Germinal center (tissue), 1 donor: ENCODE data around the gene ALDH3B2.
A peak's percentile ranks its signal among the peaks of the same experiment; 100 is the strongest.
"Not testable (repeated sequence)": the region's sequence is repeated elsewhere in the genome, so short reads cannot be mapped to it uniquely, and the experiment has no call there.

ENCODE experiments used
- DNase-seq: peaks from one replicate; pipeline ENCODE4 v3.0.0; 2012; ENCODE audit warnings: mixed read lengths, low spot score

ALDH3B2 gene

DNA sequence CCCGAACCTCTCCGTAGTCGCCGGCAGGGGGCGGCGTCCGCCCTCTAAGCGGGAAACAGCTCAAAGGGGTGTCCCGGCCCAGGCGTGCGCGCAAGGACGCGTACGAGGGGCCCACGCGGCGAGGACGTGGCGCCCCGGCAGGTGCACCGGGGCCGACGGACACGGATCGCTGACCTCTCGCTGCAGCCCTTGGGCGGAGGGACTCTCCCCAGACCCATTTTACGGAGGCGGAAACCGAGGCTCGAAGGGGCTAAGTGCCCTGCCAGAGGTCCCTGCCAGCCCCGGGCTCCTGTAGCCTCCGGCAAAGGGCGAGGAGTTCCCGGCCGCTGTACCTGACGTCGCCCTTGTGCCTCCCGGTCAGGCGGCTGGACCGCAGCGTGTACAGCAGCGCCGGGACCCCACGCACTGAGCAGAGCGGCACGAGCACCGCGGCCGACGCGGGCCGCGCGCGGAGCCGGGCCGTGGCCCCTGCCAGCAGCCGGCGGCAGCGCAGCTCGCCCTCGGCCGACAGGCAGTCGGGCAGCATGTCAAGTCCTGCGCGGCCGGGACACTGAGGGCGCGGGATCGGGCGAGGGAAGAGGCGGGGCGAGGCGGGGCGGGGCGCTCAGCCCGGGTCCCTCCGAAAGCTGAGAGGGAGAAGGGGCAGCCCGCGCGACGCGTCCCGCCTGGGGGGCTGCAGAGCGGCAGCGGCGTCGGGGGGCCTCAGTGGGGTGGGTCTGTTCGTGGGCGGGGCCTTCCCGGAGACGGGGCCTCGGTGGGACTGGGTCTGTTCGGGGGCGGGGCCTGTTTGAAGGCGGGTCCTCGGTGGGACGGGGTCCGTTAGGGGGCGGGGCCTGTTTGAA, 44.8 kb downstream of the ALDH3B2 start, which contains the start of gene NUDT8:
Gene NUDT8, minus strand, starts transcription at position 552 of the 842 bp plus-strand sequence. Its CDS starts 26 bp downstream, at position 526.
- DNase-seq, result peak; percentile 81

DNA sequence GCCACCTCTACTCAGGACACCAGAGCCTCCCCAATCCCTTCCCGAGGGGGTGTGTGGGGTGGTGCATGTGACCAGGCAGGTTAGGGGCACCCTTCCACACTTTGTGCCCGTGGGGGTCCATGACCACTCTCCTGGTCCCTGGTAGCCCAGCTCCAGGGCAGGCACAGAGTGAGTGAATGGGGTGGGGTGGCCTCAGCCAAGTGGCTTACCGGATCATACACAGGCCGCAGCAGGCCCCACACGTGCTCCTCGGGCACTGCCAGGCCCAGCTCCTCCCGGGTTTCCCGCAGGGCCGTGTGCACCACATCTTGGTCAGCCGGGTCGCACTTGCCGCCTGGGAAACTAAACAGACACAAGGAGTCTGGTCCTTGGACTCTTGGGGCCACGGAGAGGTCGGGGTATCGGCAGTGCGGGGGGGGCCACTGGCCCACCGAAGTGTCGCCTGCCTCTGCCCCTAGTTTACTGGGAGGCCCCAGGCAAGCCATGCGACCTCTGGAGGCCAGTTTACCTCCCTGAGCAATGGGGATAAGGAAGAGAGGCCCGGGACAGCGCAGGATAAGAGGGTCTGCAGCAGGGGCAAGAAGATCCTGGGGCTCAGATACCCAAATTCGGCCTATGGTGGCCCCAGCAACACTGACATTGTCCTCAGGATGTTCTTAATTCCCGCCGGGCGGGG, 45.6 kb downstream of the ALDH3B2 start:
- DNase-seq, result no peak

DNA sequence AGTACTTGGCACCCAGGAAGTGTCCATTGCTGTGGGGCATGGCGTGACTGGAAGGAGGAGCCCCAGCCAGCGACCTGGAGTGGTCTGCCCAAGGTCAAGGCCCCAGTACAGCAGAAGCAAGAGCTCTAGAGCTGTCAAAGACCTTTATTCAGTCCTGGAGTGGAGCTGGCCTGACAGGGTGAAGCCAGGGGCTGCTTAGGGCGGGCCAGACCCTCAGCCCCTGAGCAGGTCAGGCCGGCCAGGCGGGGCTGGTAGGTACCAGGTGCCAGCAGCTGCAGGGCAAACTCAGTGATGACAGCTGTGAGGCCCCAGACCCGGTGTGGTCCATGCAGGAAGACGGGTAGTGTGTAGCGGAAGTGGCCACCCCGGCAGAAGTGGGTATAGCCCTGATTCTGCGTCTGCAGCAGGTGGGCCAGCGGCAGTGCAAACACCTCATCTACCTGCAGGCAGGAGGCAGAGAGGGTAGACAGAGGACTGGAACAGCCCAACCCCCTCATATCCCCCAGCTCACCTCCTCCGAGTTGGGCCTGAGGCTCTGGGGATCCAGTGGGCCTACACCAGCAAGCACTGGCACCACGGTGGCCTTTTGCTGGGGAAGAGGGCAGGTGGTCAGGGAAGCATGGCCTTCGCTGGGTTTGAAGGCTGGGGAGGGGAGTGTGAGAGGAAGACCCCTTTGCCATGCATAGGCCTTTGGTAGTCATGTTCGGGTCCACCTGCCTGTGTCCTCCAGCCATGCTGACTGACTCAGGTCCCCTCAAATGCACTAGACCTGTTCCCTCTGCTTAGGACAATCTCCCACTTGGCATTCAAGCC, 46.4 kb downstream of the ALDH3B2 start:
- DNase-seq, result no peak

DNA sequence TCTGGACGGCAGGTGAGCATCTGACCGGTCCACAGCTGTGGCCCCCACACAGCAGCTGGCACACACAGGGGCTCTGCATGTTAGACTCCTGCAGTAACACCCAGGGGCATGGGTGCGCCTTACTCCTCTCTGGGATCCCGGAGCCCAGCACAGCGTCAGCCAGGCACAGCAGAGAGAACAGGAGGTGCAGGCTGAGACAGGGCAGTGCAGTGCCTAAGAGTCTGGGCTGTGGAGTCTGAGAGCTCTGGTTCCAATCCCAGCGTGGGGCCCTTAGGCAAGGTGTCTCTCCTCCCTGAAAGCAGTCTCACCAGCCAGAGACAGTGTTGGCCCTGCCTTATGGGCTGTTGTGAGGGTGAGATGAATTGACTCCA, 47.0 kb downstream of the ALDH3B2 start:
- DNase-seq, result no peak

DNA sequence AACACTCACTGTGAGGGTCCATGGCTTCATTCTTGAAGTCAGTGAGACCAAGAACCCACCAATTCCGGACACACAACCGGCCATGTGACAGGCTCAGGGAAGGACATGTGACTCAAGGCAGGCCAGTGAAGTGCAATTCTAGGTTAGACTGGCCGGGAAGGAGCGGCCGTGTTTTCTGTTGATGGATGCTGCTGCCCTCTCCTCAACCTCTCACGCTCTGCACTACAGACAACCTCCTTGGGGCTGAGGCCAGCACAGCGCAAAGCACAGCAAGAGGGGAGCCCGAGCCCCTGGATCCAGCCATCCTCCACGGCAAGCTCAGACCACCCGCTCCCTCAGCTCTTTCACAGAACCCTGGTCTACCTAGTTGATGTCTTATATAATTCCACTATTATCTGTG, 47.5 kb downstream of the ALDH3B2 start:
- DNase-seq, result no peak

DNA sequence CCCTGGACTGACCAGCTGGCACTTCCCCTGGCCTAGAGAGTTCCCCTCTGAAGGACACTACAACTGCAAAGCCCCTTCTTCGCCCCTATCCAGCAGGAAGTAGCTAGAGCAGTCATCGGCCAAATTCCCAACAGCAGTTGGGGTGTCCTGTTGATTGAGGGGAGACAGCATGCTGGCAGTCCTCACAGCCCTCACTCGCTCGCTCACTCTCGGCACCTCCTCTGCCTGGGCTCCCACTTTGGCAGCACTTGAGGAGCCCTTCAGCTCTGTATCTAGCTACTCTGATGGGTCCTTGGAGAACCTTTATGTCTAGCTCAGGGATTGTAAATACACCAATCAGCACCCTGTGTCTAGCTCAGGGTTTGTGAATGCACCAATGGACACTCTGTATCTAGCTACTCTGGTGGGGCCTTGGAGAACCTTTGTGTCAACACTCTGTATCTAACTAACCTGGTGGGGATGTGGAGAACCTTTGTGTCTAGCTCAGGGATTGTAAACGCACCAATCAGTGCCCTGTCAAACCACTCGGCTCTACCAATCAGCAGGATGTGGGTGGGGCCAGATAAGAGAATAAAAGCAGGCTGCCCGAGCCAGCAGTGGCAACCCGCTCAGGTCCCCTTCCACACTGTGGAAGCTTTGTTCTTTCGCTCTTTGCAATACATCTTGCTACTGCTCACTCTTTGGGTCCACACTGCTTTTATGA, 48.1 kb downstream of the ALDH3B2 start:
- not testable (repeated sequence) for DNase-seq

DNA sequence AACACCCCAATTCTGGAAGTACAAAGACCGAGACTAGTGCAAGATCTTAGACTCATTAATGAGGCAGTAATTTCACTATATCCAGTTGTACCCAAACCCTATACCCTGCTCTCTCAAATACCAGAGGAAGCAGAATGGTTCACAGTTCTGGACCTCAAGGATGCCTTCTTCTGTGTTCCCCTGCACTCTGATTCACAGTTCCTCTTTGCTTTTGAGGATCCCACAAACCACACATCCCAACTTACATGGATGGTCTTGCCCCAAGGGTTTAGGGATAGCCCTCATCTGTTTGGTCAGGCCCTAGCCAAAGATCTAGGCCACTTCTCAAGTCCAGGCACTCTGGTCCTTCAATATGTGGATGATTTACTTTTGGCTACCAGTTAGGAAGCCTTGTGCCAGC, 50.6 kb downstream of the ALDH3B2 start:
- not testable (repeated sequence) for DNase-seq

DNA sequence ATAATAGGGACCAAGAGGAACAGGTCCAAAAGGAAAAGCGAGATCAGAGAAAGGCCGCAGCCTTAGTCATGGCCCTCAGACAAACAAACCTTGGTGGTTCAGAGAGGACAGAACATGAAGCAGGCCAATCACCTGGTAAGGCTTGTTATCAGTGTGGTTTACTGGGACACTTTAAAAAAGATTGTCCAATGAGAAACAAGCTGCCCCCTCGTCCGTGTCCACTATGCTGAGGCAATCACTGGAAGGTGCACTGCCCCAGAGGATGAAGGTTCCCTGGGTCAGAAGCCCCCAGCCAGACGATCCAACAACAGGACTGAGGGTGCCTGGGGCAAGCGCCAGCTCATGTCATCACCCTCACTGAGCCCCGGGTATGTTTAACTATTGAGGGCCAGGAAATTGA, 51.5 kb downstream of the ALDH3B2 start:
- DNase-seq, result not testable (repeated sequence)

DNA sequence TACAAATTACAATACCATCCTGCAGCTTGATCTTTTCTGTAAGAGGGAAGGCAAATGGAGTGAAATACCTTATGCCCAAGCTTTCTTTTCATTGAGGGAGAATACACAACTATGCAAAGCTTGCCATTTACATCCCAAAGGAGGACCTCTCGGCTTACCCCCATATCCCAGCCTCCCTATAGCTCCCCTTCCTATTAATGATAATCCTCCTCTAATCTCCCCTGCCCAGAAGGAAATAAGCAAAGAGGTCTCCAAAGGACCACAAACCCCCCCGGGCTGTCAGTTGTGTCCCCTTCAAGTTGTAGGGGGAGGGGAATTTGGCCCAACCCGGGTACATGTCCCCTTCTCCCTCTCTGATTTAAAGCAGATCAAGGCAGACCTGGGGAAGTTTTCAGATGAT, 52.5 kb downstream of the ALDH3B2 start:
- not testable (repeated sequence) for DNase-seq

DNA sequence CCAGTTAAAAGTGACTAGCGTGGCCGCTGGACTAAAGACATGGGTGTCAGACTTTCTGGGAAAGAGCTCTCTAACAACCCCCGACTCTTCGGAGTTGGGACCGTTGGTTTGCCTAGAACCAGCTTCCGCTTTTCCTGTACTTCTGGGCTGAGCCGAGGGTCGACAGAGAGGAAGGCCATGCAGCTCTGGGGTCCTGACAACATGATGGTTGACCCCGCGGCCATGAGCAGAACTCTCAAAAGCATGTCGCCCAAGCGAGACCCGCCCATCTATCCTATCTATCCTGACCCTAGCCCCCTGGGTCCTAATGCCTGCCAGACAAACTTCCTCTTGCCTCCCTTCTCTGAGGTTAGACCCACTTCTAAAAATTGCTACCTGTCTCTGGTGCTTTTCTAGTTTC, 53.8 kb downstream of the ALDH3B2 start:
- DNase-seq, result not testable (repeated sequence)

DNA sequence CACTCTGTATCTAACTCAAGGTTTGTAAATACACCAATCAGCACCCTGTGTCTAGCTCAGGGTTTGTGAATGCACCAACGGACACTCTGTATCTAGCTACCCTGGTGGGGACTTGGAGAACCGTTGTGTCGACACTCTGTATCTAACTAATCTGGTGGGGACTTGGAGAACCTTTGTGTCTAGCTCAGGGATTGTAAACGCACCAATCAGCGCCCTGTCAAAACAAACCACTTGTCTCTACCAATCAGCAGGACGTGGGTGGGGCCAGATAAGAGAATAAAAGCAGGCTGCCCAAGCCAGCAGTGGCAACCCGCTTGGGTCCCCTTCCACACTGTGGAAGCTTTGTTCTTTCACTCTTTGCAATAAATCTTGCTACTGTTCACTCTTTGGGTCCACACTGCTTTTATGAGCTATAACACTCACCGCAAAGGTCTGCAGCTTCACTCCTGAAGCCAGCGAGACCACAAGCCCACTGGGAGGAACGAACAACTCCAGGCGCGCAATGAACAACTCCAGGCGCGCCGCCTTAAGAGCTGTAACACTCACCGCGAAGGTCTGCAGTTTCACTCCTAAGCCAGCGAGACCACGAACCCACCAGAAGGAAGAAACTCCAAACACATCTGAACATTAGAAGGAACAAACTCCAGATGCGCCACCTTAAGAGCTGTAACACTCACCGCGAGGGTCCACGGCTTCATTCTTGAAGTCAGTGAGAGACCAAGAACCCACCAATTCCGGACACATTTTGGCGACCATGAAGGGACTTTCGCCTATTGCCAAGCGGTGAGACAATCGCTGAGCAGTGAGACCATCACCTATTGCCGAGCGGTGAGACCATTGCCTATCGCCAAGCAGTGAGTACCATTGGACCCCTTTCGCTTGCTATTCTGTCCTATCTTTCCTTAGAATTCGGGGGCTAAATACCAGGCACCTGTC, 54.5 kb downstream of the ALDH3B2 start:
- DNase-seq, result not testable (repeated sequence)

DNA sequence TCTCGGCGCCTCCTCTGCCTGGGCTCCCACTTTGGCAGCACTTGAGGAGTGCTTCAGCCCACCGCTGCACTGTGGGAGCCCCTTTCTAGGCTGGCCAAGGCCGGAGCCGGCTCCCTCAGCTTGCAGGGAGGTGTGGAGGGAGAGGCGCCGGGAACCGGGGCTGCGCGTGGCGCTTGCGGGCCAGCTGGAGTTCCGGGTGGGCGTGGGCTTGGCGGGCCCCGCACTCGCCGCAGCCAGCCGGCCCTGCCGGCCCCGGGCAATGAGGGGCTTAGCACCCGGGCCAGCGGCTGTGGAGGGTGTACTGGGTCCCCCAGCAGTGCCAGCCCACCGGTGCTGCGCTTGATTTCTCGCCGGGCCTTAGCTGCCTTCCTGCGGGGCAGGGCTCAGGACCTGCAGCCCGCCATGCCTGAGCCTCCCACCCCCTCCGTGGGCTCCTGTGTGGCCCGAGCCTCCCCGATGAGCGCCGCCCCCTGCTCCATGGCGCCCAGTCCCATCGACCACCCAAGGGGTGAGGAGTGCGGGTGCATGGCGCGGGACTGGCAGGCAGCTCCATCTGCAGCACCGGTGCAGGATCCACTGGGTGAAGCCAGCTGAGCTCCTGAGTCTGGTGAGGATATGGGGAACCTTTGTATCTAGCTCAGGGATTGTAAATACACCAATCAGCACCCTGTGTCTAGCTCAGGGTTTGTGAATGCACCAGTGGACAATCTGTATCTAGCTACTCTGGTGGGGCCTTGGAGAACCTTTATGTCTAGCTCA, 55.3 kb downstream of the ALDH3B2 start:
- not testable (repeated sequence) for DNase-seq

DNA sequence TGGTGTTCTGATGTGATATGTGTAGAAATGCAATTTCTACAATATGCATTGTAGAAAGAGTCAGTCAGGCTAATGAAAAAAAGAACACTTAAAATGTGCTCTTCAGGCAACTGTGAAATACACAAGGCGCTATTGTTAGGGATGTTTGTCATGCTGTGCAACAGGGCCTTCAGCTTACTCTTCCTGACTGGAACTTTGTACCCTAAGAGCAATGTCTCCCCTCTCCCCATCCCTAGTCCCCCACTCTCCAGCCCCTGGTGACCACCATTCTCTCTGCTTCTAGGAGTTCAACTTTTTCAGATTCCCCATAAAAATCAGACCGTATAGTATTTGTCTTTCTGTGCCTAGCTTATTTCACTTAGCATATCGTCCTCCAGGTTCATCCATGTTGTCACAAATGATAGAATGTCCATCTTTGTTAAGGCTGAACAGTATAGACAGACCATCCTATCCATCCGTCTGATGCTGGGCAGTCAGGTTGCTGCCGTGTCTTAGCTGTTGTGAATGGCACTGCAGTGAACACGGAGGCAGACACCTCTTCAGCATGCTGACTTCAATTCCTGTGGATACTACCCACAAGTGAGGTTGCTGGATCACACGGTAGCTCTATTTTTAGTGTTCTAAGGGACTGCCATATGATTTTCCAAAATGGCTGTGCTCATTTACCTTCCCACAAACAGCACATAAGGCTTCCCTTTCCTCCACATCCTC, 57.0 kb downstream of the ALDH3B2 start:
- DNase-seq, result no peak

DNA sequence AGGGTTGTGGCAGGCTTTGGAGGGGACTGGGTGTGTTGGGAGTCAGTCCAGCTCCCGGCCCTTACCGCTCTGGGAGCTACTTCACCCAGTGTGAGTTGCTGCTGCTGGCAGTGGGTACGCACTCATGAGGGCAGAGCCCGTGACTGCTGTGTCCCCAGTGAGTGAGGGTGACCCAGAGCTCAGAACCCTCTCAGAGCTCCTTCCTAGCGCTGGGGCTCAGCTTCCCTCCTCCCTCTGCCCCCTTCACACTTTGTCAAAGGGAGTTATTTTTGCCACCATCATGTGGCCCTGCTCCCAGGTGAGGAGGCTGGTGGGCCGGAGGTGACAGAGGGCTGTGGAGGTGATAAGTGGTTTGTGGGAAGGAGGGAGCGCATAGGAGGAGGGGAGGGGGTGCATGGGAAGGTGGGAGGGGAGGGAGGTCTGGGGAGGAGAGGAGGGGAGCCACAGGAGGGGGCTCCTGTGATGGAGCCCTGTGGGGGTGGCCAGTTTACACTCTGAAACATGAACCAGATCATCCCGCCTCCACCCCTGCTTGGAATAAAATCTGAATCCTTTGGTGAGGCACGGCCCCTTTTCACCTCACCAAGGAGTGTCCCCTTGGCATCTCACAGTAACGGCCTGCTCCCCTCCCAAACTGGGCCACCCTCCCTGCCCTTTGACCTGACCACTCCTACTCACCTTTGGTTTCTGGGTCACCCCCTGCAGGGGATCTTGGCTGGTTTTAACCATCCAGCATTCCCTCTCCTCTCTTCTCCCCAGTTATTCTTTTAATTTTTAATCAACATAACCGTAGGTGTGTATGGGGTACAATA, 57.8 kb downstream of the ALDH3B2 start:
- DNase-seq, result no peak

DNA sequence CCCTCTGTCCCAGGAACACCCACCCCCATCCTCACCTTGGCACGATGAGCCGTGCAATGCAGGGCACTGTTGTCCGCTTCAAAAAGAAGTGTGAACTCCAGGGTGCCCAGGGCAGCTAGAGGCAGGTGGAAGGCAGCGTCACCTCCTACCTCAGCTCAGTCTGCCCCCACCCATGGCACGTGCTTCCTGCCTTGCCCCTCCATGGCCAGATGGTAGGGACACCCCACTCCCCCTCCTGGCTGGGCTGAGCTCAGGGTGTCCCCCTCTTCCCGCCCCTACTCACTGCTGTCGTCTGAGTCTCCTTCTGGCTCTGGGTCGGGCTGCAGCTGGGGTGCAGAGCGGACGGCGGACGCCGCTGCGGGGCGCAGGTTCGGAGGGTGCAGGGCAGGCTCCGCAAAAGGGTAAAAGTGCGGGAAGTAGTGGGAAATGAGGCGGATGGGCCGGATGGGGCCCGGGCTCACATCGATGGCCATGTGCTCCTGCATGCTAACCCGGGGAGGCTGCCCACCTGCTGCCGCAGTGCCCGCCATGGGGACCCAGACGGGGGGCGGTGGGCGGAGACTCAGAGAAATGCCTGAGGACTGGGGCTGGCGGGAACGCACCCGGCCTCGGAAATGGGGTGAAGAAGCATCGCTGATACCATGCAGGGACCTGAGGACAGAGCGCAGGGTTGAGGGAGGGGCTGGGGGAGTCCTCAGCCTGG, 58.5 kb downstream of the ALDH3B2 start:
- no peak for DNase-seq

DNA sequence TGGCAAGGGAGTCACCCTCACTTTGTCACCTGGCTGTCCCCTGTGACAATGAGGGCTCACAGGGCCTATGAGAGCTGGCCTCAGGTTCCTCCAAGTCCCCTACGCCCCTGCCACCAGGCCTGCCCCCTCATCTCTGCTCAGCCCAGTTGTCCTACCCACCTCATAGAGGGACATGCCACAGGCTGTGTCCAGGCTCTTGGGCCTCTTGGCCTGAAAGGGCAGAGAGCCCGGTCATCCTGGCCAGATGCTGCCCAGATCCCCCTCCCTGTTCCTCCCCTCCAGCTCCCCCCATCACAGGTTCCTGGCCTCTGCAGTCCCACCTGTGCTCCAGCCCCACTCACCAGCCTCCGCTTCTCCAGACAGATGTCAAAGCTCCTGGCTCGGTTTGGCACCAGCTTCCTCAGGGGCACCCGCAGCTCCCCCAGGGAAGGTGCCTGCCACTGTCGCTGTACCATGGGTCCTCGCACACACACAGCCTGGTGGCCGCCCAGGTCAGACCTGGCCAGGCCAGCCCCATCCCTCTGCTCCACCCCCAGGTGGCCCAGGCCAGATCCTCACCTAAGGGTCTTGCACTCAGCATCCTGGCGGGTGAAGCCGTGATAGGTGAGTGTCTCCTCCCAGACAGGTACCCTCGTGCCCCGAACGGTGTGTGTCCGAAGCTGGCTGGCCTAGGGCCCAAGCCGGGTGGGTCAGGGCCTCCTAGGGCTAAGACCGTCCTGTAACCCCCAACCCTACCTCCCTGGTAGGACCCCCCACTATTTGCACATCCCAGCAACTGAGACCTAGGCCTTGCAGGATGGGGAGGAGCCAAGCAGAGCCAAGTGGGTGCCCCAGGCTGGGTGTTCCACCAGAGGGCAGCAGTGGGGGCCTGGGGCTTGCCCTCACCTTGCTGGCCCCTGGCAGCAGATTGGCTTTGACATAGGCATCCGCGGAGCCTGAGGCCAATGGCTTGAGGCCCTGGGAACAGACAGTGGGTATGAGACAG, 59.4 kb downstream of the ALDH3B2 start:
- DNase-seq, result peak; percentile 50
